Activated T-helper 9 cell treated with anti-CD3 and anti-CD28 coated beads, Interleukin-2, amount 50 U/mL, for 16 hours (primary cell): ENCODE measurements around the gene NPAS2.
A peak's percentile ranks its signal among the peaks of the same experiment; 100 is the strongest.

Experiments used
- DNase-seq: peaks from one replicate; pipeline ENCODE4 v3.0.0-alpha.2; 2020; ENCODE audit warnings: low read depth

Gene NPAS2

DNA sequence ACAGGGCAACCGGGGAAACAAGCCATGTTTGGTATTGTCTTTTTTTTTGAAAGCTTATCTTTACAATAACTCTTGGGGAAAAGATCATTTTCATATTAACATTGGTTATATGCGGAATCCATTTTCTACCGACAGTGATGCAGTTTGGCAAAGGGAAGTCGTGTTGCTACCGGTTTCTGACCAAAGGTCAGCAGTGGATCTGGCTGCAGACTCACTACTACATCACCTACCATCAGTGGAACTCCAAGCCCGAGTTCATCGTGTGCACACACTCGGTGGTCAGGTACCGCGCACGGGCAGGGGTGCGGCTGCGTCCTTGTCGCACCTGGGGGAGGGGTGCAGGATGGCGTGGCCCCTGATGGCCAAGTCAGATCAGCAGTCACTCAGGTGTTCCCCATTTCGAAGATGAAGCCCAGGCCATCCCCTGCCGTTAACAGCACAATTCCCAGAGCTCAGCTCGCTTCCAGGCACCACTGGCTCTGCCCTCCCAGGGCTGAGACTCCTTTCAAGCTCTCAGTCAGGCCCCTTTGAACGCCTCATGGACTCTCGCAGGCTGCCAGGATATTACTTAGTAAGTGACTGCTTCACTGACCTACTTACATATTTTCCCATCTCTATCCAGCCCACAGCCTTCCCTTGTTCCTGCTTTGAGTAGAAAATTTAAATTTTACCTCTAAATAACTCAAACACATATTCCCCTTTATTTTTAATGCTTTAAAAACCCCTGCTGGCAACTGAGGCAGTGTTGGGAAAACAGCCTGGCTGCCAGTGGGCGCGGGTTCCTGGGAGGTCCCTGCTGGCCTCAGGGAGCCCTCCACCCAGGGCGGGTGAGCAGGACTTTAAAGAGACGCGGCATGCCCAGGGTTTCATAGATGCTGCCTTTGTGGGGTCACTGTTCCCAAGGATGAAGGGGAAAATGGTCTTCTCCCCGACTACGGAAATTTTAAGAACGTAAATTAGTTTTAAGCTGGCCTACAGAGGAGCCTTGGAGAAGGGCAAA, 148.5 kb downstream of the NPAS2 start:
- no peak for DNase-seq

GRCh38 chr2:100969998-100970397, 150.1 kb downstream of the NPAS2 start:
- DNase-seq = no peak

DNA sequence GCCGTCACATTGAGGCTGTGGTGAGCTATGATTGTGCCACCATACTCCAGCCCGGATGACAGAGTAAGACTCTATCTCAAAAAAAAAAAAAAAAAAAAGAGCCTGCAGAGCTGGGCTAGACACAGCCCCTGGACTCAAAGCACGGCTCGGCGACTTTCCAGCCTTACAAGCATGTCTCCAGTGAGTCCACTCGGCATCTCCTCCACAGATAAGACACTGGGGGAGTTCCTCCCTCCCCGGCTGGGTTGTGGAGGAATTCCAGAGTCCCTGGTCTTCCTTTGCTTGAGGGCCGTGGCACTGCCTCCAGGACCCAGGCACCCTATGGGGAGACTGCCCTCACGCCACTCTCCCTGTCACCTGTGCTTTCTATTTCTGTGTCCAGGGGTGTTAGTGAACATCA, 151.3 kb downstream of the NPAS2 start:
- DNase-seq = no peak

GRCh38 chr2:100972452-100972851, 152.5 kb downstream of the NPAS2 start:
- no peak for DNase-seq

DNA sequence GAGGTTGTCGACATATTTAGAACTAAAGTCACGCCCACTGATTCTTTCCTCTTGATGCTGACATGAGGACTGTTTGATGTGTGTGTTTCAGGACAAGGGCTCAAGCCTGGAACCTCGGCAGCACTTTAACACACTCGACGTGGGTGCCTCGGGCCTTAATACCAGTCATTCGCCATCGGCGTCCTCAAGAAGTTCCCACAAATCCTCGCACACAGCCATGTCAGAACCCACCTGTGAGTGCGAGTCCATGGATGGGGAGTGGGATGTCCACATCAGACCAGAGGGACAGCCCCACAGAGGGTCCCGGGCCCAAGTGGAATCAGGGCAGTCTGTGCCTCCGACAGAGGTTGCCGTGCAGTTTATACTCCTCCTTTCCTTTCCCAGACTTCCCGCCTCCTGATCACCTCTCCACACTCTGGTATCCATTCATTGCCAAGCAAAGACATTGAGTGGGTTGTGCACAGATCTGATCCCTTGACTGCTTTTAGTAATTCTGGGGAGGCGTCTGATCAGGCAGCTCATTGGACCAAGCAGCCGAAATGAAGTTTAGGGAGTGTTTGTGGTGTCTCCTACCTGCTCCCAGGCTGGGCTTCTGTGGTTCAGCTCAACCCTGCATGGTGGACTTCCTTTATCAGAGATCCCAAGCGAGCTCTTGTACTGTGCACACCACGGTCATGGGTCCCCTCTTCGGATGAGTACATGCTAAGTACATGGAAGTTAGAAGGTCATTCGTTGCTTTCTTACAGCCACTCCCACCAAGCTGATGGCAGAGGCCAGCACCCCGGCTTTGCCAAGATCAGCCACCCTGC, 155.0 kb downstream of the NPAS2 start:
- no peak for DNase-seq

DNA sequence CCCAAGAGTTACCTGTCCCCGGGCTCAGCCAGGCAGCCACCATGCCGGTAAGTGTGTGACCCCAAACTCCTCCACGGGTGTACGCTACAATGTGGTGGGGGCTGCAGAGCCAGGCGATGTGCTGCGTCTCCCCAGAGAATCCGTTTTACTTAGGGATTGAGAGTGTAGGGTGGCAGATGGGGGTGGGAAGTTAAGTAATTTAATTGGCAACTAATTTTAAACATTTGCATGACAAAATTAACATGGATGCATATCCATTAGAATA, 155.5 kb downstream of the NPAS2 start:
- no peak for DNase-seq

DNA sequence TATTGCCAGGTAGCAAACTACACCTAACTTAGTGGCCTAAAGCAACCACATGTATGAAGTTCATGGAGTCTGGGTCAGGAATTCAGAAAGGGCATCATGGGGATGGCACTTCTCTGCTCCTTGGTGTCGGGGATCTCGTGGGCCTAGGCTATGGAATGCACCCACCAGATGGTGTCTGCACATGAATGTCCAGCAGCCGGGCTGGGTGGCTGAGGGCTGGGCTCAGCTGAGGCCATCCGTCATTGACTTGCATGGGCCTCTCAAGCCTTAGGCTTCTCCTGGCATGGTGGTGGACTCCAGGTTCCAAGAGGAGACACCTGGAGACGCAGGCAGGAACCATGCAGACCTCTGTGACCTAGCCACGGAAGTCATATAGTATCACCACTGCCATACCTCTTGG, 156.1 kb downstream of the NPAS2 start:
- DNase-seq = no peak

DNA sequence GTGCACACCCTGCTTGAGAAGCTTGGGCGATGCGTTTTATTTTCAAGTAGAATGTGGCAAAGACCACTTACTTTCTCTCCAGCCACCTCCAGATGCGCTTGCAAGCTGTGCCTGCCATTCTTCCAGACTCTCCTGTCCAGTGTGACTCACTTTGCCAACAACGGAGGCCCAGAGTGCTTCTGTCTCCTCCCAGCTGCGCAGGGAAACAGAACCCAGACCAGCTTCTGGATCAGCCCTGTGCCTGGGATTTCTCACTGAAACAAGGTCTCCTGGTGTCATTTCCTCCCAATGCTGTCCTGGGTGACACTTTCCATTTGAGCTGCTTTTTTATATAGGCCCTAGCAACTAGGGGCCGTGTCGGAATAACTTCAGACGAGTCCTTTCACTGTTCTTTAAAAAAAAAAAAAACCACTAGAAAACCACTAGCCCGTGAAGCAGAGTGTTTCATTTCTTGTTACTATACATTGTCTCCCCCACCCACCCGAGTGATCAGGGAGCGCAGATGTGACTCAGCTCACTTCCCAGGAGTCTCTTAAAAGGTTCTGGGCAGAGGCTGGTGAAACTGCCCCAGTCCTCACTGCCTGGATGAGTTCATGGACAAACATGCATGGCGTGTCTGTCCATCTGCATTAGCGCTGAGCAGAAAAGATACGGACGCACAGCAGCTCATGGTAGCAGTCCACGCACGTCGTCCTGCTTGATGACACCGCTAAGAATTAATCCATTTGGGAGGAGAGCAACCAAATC, 156.9 kb downstream of the NPAS2 start:
- DNase-seq = no peak

GRCh38 chr2:100977511-100977910, 157.6 kb downstream of the NPAS2 start:
- DNase-seq = no peak

GRCh38 chr2:100978582-100979191, 158.7 kb downstream of the NPAS2 start:
- DNase-seq = no peak

DNA sequence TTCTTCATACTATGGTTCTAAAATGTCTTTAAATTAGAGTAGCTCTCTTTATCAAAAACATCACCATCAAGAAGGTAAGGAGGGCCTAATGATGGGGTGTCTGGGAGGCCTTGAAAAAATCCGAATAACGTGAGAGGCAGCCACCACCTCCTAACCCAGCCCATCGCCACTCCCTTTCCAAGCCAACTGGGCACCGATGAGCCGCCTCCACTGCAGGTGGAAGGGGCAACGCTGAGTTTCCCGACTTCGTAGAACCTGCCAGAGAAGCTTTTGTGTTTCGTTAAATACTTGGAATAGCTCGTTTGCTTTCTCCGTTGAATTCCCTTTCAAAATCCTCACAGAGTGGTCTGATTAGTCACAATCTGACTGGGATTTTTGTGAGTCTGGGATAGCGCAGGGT, 160.1 kb downstream of the NPAS2 start:
- DNase-seq = no peak

DNA sequence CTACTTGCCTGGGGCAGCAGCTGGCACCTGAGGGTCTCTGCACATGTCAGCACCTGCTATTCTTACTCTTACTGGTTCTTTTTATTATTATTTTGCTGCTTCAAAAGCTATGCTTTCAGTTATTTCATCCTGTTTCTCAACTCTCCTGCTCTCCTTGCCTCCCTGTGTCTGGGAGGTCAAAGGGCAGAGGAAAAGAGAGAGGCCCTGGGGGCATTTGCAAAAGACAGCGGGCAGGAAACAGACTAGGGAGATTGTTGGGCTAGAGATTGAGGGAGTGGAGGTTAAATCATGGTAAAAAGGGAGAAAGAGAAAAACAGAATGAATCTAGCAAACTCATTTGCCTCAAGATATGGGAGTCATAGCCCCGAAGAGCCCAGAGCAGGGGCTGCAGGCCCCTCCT, 161.1 kb downstream of the NPAS2 start:
- DNase-seq = no peak

DNA sequence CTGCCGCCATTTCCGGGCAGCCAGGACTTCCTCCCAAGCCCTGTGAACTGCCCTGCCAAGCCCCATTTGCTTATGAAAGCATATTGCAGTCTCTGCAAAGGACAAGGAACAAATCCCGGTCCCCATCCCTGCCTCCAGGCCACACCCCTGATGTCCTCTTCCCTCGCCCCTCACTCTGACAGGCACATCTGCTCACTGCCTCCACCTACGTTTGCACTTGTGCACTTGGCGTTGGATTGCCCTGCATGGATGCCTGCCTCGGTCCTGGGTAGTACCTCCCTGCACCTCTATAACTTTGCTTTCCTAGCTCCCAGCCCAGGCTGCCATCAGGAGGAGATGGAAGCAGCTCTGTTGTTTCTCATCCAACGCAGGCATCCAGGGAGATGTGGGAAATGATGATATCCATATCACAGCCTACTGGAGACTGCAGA, 162.5 kb downstream of the NPAS2 start:
- DNase-seq = no peak

DNA sequence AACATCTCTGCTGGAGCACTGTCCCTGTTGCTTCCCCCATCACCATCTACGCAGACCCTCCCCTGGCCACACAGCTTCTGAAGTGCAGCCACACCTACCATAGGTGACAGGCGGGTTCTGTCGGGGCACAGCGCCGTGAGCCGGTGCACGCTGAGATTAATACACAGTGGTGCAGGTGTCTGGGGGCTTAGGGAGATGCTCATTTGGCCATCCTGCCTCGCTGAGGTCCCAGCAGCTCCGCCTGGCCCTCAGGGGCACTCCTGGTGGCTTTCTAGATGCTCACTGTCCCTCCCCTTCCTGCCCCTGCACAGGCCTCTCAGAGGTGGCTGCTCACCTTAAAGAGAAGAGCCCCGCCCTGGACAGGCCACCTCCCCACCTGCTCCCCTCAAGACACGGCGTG, 163.3 kb downstream of the NPAS2 start:
- no peak for DNase-seq

DNA sequence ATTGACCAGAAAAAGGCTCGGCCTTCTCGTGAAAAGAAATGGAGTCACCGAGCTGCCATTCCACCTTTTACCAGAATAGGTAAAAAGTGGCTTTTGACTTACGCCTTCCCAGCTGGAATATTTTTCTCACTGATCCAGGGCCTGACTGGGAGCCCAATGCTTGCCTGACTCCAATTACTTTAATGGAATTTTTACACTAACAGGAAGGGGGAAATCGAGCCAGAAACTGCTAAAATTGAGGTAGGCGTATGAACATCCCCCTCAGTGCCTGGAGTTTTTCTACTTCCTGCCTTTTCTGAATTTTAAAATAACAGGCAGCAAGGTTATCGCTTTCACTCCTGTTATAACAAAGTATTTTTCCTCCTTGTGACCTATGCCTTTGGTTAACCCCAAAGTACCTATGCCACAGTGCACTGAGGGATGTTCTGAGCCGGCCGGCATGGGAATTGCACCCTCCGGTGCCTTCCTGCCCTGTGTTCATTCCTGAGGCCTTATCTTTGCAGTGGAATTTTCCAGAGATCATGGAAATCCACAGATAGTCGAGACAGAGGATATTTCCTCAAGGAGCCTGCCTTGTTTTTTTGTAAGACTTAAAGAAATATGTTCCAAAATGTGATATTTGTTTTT, 163.9 kb downstream of the NPAS2 start:
- no peak for DNase-seq

- DNase-seq = peak; percentile 63
Measured at GRCh38 chr2:100984892-100985307, 165.0 kb downstream of the NPAS2 start.

DNA sequence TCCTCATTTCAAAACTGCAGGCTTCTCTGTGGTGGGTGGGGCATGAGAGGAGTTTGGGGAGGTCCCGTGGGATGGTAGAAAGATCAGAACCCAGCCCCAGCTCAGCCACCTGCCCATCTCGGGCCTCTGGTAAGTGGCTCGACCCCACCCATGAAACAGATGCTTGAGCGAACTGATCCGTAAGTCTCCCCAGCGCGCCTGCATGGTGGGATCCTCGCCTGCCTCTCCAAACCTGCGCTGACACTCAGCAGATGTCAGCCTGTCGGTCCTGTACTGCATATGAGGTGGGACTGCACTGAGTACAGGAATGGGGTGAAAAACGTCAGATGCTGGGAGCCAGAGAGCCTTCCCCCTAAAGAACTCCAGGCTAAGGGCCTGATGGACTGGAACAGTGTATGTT, 166.2 kb downstream of the NPAS2 start:
- DNase-seq = no peak

- DNase-seq = no peak
Measured at GRCh38 chr2:100987536-100987935, 167.6 kb downstream of the NPAS2 start.

GRCh38 chr2:100987974-100988373, 168.0 kb downstream of the NPAS2 start:
- DNase-seq = no peak

DNA sequence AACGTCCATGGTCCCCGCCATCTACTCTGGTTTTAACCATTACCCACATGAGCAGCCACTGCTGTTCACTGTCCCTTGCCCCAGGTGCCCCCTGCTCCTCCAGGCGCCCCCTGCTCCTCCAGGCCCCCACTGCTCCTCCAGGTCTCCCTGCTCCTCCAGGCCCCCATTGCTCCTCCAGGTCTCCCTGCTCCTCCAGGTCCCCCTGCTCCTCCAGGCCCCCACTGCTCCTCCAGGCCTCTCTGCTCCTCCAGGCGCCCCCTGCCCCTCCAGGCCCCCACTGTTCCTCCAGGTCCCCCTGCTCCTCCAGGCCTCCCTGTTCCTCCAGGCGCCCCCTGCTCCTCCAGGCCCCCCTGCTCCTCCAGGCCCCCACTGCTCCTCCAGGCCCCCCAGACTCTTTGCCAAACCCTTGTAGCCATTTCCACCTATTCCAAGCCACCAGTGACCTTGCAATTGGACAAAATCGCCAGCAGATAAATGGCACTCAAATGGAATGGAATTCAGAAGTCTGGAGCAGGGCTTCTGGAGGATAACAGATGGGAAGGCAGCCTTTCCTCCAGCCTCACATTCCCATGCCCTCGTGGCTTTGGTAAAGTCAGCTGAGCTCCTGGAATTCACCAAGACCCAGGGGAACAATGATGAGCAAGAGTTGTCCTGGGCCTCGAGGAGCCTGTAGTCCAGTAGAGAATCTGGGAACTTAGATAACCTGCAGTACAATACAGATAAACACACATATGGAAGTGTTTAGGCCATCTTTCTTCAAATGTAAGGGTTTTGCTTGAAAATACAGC, 168.9 kb downstream of the NPAS2 start:
- DNase-seq = no peak

DNA sequence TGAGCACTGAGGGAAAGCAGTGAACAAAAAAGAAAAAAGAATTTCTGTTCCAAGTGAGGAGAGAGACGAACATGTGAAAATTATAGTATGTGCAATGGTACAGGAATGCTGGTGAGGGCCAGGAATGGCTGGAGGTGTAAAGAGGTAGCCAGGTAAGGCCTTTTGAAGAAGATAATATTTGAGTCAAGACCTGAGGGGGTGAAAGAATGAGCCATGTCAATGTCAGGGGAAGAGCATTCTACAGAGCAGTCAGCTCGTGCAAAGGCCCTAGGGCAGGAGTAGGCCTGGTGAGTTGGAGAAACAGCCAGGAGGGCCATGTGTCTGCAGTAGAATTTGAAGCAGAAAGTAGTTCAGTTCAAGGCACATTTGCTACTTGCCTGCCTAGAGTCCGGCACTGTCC, 169.7 kb downstream of the NPAS2 start:
- DNase-seq = no peak
